ENCODE data around the gene SPNS3.

SPNS3 gene

GRCh38 chr17:4440690-4441686 lies 7.2 kb downstream of the SPNS3 start:
- H3K4me1 Mint-ChIP-seq (ENCODE audit: low read depth) = peaks cover 22% of the 10 kb centered on the region
- no peaks in the 10 kb centered on the region for H3K27me3 Mint-ChIP-seq (ENCODE audit: low read depth)
- DNase-seq (ENCODE audit: low spot score) = no peak
- no peak overlapping the region for H3K27ac Mint-ChIP-seq
- H3K9me3 Mint-ChIP-seq = no peaks in the 10 kb centered on the region
- peaks cover 11% of the 10 kb centered on the region for H3K36me3 Mint-ChIP-seq (ENCODE audit: low read depth)
- no peak overlapping the region for H3K4me3 Mint-ChIP-seq

GRCh38 chr17:4442582-4442981 lies 8.8 kb downstream of the SPNS3 start:
- Mint-ChIP-seq H3K27ac (no peak overlapping the region), H3K36me3 (ENCODE audit: low read depth) (peaks cover 8% of the 10 kb centered on the region), H3K4me1 (ENCODE audit: low read depth) (peaks cover 9% of the 10 kb centered on the region), H3K9me3 (no peaks in the 10 kb centered on the region), H3K27me3 (ENCODE audit: low read depth) (no peaks in the 10 kb centered on the region), H3K4me3 (no peak overlapping the region)
- no peak for DNase-seq (ENCODE audit: low spot score)

DNA sequence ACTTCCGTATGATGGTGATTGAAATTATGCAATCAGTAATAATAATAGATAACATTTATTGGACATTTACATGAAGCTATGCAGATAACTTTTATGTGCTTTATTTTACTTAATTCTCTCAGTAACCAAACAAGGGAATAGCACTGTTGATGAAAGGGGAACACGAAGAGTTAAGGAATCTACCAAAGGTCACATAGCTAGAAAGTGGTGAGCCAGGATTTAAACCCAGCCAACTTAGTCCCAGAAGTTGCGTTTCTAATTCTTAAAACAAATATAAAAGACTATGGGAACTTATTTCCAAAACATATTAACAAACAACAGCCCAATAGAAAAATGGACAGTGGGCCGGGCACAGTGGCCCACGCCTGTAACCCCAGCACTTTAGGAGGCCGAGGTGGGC lies 9.7 kb downstream of the SPNS3 start:
- DNase-seq (ENCODE audit: low spot score) = no peak
- no peak overlapping the region for H3K27ac Mint-ChIP-seq
- peaks cover 7% of the 10 kb centered on the region for H3K36me3 Mint-ChIP-seq (ENCODE audit: low read depth)
- no peaks in the 10 kb centered on the region for H3K9me3 Mint-ChIP-seq
- H3K4me3 Mint-ChIP-seq = no peak overlapping the region
- H3K4me1 Mint-ChIP-seq (ENCODE audit: low read depth) = peaks cover 4% of the 10 kb centered on the region
- H3K27me3 Mint-ChIP-seq (ENCODE audit: low read depth) = no peaks in the 10 kb centered on the region

DNA sequence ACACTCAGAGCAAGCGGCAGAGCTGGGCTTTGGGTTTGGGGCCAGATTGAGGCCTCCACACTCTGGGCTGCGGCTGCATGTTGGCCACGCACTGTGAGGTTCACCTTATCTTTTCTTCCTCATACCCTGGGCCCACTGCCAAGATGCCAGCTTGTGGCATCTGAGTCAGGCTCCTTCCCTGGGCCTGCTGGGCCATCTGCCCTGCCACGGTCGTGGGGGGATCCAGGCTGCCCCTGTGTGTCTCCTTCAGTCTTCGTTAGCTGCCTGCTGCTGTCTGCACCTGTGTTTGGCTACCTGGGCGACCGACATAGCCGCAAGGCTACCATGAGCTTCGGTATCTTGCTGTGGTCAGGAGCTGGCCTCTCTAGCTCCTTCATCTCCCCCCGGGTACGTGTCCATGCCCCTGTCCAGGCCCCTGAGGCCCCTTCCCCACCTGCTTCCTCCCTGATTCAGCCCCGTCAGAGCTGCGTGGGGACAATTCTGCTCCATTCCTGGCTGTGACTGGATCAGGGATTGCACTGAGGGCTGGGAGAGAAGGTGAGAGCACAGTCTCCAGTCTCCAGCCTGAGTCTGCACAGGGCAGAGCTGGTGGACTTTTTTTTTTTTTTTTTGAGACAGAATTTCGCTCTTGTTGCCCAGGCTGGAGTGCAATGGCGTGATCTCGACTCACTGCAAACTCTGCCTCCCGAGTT lies 11.2 kb downstream of the SPNS3 start:
- Mint-ChIP-seq H3K27me3 (ENCODE audit: low read depth) (no peaks in the 10 kb centered on the region), H3K4me1 (ENCODE audit: low read depth) (no peaks in the 10 kb centered on the region), H3K9me3 (no peaks in the 10 kb centered on the region), H3K36me3 (ENCODE audit: low read depth) (peaks cover 2% of the 10 kb centered on the region), H3K27ac (no peak overlapping the region), H3K4me3 (no peak overlapping the region)
- DNase-seq (ENCODE audit: low spot score) = no peak

GRCh38 chr17:4445731-4446130 lies 12.0 kb downstream of the SPNS3 start:
- DNase-seq (ENCODE audit: low spot score) = no peak
- H3K4me1 Mint-ChIP-seq (ENCODE audit: low read depth) = no peaks in the 10 kb centered on the region
- no peak overlapping the region for H3K27ac Mint-ChIP-seq
- H3K4me3 Mint-ChIP-seq = no peak overlapping the region
- no peaks in the 10 kb centered on the region for H3K27me3 Mint-ChIP-seq (ENCODE audit: low read depth)
- H3K9me3 Mint-ChIP-seq = no peaks in the 10 kb centered on the region
- peaks cover 2% of the 10 kb centered on the region for H3K36me3 Mint-ChIP-seq (ENCODE audit: low read depth)

GRCh38 chr17:4446326-4447071 lies 12.8 kb downstream of the SPNS3 start:
- Mint-ChIP-seq H3K9me3 (no peaks in the 10 kb centered on the region), H3K27ac (no peak overlapping the region), H3K4me1 (ENCODE audit: low read depth) (no peaks in the 10 kb centered on the region), H3K4me3 (no peak overlapping the region), H3K36me3 (ENCODE audit: low read depth) (peaks cover 2% of the 10 kb centered on the region), H3K27me3 (ENCODE audit: low read depth) (no peaks in the 10 kb centered on the region)
- no peak for DNase-seq (ENCODE audit: low spot score)

GRCh38 chr17:4448197-4448980 lies 14.6 kb downstream of the SPNS3 start:
- H3K27ac Mint-ChIP-seq = no peak overlapping the region
- no peaks in the 10 kb centered on the region for H3K27me3 Mint-ChIP-seq (ENCODE audit: low read depth)
- no peaks in the 10 kb centered on the region for H3K9me3 Mint-ChIP-seq
- no peaks in the 10 kb centered on the region for H3K4me1 Mint-ChIP-seq (ENCODE audit: low read depth)
- H3K4me3 Mint-ChIP-seq = no peak overlapping the region
- peaks cover 5% of the 10 kb centered on the region for H3K36me3 Mint-ChIP-seq (ENCODE audit: low read depth)
- no peak for DNase-seq (ENCODE audit: low spot score)

DNA sequence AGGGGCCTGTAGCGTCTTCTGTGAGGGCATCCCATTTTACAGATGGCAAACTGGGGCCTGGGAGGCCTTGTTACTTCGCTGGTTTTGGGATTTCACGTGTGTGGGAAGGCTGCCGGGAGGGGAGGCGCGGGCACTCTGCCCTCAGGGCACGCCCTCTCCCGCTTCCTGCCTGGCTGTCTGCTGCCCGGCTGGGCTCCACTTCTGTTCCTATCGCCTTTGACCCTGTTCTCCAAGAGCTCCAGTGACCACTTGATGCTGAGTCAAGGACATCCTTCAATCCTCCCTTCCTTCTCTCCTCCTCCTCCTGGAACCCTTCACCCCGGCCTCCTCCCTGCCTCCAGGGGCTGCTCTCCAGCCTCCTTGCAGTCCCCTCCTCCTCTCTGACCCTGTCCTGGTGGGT lies 16.0 kb downstream of the SPNS3 start:
- no peak for DNase-seq (ENCODE audit: low spot score)

DNA sequence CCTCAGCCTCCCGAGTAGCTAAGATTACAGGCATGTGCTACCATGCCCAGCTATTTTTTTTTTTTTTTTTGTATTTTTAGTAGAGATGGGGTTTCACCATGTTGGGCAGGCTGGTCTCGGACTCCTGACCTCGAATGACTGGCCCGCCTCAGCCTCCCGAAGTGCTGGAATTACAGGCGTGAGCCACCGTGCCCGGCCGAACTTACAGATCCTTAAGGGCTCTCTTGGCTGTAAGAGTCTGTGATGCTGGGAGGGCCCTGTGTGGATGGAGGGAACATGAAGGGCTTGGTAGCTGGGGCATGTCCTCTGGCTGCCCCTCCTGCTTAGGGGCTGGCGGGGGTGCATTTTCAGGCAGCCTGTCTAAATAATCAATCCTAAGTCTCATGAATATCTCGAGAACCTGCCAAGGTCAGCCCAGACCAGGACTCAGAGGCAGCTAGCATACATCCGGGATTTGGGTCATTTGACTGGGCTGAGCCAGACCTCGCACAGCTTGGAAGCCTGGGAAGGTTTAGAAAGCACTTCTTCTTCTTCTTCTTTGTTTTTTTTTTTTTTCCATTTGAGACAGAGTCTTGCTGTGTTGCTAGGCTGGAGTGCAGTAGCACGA lies 17.1 kb downstream of the SPNS3 start:
- Mint-ChIP-seq H3K27me3 (ENCODE audit: low read depth) (no peaks in the 10 kb centered on the region), H3K9me3 (no peaks in the 10 kb centered on the region), H3K27ac (no peak overlapping the region), H3K4me3 (no peak overlapping the region), H3K36me3 (ENCODE audit: low read depth) (peaks cover 7% of the 10 kb centered on the region), H3K4me1 (ENCODE audit: low read depth) (no peaks in the 10 kb centered on the region)
- no peak for DNase-seq (ENCODE audit: low spot score)

More for the DNA sequence above, 16.0 kb downstream of the SPNS3 start:
- H3K4me3 Mint-ChIP-seq = no peak overlapping the region
- H3K27me3 Mint-ChIP-seq (ENCODE audit: low read depth) = no peaks in the 10 kb centered on the region
- peaks cover 7% of the 10 kb centered on the region for H3K36me3 Mint-ChIP-seq (ENCODE audit: low read depth)
- no peaks in the 10 kb centered on the region for H3K9me3 Mint-ChIP-seq
- no peak overlapping the region for H3K27ac Mint-ChIP-seq
- no peaks in the 10 kb centered on the region for H3K4me1 Mint-ChIP-seq (ENCODE audit: low read depth)

DNA sequence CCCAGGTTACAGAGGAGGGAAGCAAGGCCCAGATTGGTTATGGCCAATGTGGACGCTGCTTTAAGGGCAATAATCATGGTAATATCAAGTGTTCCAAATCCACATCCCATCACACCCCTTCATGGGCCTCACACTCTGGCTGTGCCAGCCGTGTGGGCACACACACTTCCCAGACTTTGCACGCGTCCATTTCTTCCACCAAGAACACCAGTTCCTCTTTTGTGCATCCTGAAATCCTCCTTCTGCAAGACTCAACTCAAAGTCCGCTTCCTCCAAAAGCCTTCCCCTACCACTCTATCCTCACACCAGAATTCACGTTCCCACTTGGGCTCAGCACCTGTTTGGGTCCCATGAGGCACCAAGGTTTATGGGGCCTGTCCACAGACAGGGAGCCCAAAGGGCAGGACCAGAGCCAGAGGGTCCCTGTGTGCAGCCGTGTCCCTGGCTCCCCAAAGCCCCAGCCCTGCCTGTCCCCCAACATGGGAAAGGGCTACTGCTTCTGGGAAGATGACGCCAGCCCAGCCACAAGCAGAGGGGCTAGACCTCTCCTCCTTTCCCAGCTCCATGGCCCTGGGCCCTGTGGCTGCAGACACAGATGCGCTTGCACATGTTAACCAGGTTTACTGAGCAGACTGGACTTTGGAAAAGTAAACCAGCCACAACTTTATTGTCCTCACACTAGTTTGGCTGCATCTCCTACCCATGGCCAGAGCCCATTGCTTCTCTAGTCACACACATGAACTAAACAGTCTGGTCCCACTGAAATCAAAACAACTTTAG lies 20.3 kb downstream of the SPNS3 start:
- Mint-ChIP-seq H3K36me3 (ENCODE audit: low read depth) (peaks cover 9% of the 10 kb centered on the region), H3K27ac (no peak overlapping the region), H3K4me1 (ENCODE audit: low read depth) (no peaks in the 10 kb centered on the region), H3K27me3 (ENCODE audit: low read depth) (no peaks in the 10 kb centered on the region), H3K9me3 (no peaks in the 10 kb centered on the region), H3K4me3 (no peak overlapping the region)
- no peak for DNase-seq (ENCODE audit: low spot score)

DNA sequence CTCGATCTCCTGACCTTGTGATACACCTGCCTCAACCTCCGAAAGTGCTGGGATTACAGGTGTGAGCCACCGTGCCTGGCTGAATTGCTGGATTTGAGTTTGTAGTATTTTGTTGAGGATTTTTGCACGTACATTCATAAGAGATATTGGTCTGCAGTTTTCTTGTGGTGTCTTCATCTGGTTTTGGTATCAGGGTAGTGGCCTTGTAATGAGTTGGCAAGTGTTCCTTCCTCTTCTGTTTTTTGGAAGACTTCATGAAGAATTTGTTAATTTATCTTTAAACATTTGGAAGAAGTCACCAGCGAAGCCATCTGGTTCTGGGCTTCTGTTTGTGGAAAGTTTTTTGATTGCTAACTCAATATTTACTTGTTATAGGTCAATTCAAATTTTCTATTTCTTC lies 26.9 kb downstream of the SPNS3 start:
- Mint-ChIP-seq H3K4me1 (ENCODE audit: low read depth) (no peaks in the 10 kb centered on the region), H3K4me3 (no peak overlapping the region), H3K27me3 (ENCODE audit: low read depth) (no peaks in the 10 kb centered on the region), H3K27ac (no peak overlapping the region), H3K9me3 (peaks cover 9% of the 10 kb centered on the region), H3K36me3 (ENCODE audit: low read depth) (peaks cover 16% of the 10 kb centered on the region)
- DNase-seq (ENCODE audit: low spot score) = no peak

GRCh38 chr17:4463818-4464476 lies 30.2 kb downstream of the SPNS3 start:
- Mint-ChIP-seq H3K27ac (no peak overlapping the region), H3K36me3 (ENCODE audit: low read depth) (peaks cover 14% of the 10 kb centered on the region), H3K27me3 (ENCODE audit: low read depth) (no peaks in the 10 kb centered on the region), H3K4me3 (no peak overlapping the region), H3K4me1 (ENCODE audit: low read depth) (no peaks in the 10 kb centered on the region), H3K9me3 (peaks cover 9% of the 10 kb centered on the region)
- DNase-seq (ENCODE audit: low spot score) = no peak
